HCT116 (cell line): ENCODE results near the gene KCND1. TPM values are rescaled to one million over a fixed set of nuclear protein-coding genes. Genes with fewer than 3 reads are reported as not detected.

ENCODE experiments used
- ATAC-seq: fragments of 200-7000 bp; cut with Tn5 transposase; 2 replicates; pipeline ENCODE4 v1.9.1; 2020; ENCODE audit warnings: mild to moderate bottlenecking, moderate library complexity
- BruUV-seq: library from RNA; stranded (reverse); fragments of 400-500 nt; replicated peaks from 2 replicates; lab custom pipeline; 2021; lab: Mats Ljungman, UMichigan
- CTCF ChIA-PET: fragments of 300-600 bp; sonication (Branson Sonifier 250); formaldehyde crosslinking; loops from one replicate; lab custom pipeline; 2021; ENCODE audit warnings: antibody characterized with exemption; lab: Charles Lee
- POLR2A ChIA-PET: fragments of 300-600, 350-600 bp; sonication (Branson Sonifier 250); formaldehyde crosslinking; loops from one replicate; lab custom pipeline; 2021; ENCODE audit warnings: antibody characterized with exemption; lab: Charles Lee
- RAD21 ChIA-PET, 2 experiments: fragments of 300-600 bp; sonication (Branson Sonifier 250); formaldehyde crosslinking; loops; one replicate each; lab custom pipeline; 2023; ENCODE audit warnings: low total read pairs in 2 of 2; ENCODE audit not compliant: uncharacterized antibody in 2 of 2, unreplicated experiment in 2 of 2, low non-redundant PET in 1 of 2; lab: Charles Lee
- DNase-seq: peaks from one replicate; pipeline ENCODE4 v3.0.0-alpha.2; 2010; ENCODE audit warnings: low read depth, low spot score
- H2AFZ ChIP-seq: fragments of 200-600 bp; shearing (Covaris generic), sonication (generic); 2 replicates; pipeline ENCODE4 v1.6.1; 2017; ENCODE audit warnings: low read depth, mixed run types, mixed read lengths, antibody characterized with exemption, low read length; ENCODE audit not compliant: poor library complexity, severe bottlenecking
- H3K27ac ChIP-seq: 2 replicates; pipeline ENCODE4 v1.5.1; 2012; ENCODE audit warnings: low read depth, low read length
- H3K27me3 ChIP-seq: fragments of 200-600 bp; sonication (generic); 2 replicates; pipeline ENCODE4 v1.6.1; 2016; ENCODE audit warnings: mixed run types, low read length, mixed read lengths; ENCODE audit not compliant: insufficient read depth
- H3K36me3 ChIP-seq, 2 experiments: fragments of 200-500 bp in 1 of 2; fragments of 200-600 bp in 1 of 2; sonication (Bioruptor generic) in 1 of 2; sonication (generic) in 1 of 2; 2 replicates each; pipeline versions ENCODE4 v1.5.1 to v1.6.1; 2014 to 2016; ENCODE audit warnings: low read length in 2 of 2, inconsistent platforms in 1 of 2, mixed read lengths in 1 of 2, mixed run types in 1 of 2; ENCODE audit not compliant: insufficient read depth in 2 of 2, control insufficient read depth in 1 of 2
- H3K4me1 ChIP-seq, 2 experiments: fragments of 200-600 bp in 1 of 2; sonication (generic) in 1 of 2; 2 replicates each; pipeline versions ENCODE4 v1.5.1 to v1.6.1; 2012 to 2017; ENCODE audit warnings: low read length in 2 of 2, inconsistent platforms in 1 of 2, mild to moderate bottlenecking in 1 of 2, mixed read lengths in 1 of 2, mixed run types in 1 of 2, moderate library complexity in 1 of 2; ENCODE audit not compliant: insufficient read depth in 2 of 2, control insufficient read depth in 1 of 2
- H3K4me2 ChIP-seq: fragments of 200-600 bp; sonication (generic); 2 replicates; pipeline ENCODE4 v1.6.1; 2017; ENCODE audit warnings: mixed run types, low read length, mixed read lengths
- H3K4me3 ChIP-seq, 2 experiments: fragments of 200-600 bp in 1 of 2; sonication (generic) in 1 of 2; replicated peaks in 1 of 2; 2 replicates each; pipeline ENCODE4 v1.5.1; 2011 to 2016; ENCODE audit warnings: low read length in 2 of 2, control low read depth in 1 of 2, low read depth in 1 of 2, mild to moderate bottlenecking in 1 of 2, mixed read lengths in 1 of 2, mixed run types in 1 of 2
- H3K79me2 ChIP-seq: fragments of 200-600 bp; sonication (generic); 2 replicates; pipeline ENCODE4 v1.6.1; 2017; ENCODE audit warnings: mild to moderate bottlenecking, mixed run types, low read length, moderate library complexity, mixed read lengths; ENCODE audit not compliant: insufficient read depth
- H3K9ac ChIP-seq: fragments of 200-600 bp; sonication (generic); 2 replicates; pipeline ENCODE4 v1.6.1; 2016; ENCODE audit warnings: low read length, mixed read lengths
- H3K9me2 ChIP-seq: fragments of 200-600 bp; sonication (generic), shearing (Covaris generic); 2 replicates; pipeline ENCODE4 v1.6.1; 2017; ENCODE audit warnings: mixed run types, mild to moderate bottlenecking, moderate library complexity; ENCODE audit not compliant: insufficient read depth
- H3K9me3 ChIP-seq, 2 experiments: fragments of 200-500 bp in 1 of 2; fragments of 200-600 bp in 1 of 2; sonication (Bioruptor generic) in 1 of 2; sonication (generic) in 1 of 2; 2 replicates each; pipeline ENCODE4 v1.6.1; 2014 to 2017; ENCODE audit warnings: low read length in 2 of 2, mixed read lengths in 2 of 2, inconsistent platforms in 1 of 2, low read depth in 1 of 2, mild to moderate bottlenecking in 1 of 2, mixed run types in 1 of 2, moderate library complexity in 1 of 2; ENCODE audit not compliant: control insufficient read depth in 1 of 2, insufficient read depth in 1 of 2
- H4K20me1 ChIP-seq: fragments of 200-600 bp; sonication (generic), shearing (Covaris generic); 2 replicates; pipeline ENCODE4 v1.6.1; 2017; ENCODE audit warnings: mixed run types, mild to moderate bottlenecking, moderate library complexity; ENCODE audit not compliant: insufficient read depth
- CBX3 ChIP-seq: IDR thresholded peaks from 2 replicates; pipeline ENCODE4 v1.6.1; 2012; ENCODE audit warnings: low read depth
- CEBPB ChIP-seq: IDR thresholded peaks from 2 replicates; pipeline ENCODE4 v1.6.1; 2012; ENCODE audit warnings: low read depth
- EGR1 ChIP-seq: IDR thresholded peaks from 2 replicates; pipeline ENCODE4 v1.6.1; 2012; ENCODE audit warnings: low read depth
- JUND ChIP-seq: IDR thresholded peaks from 2 replicates; pipeline ENCODE4 v1.6.1; 2012
- POLR2AphosphoS5 ChIP-seq: IDR thresholded peaks from 2 replicates; pipeline ENCODE4 v1.6.1; 2011; ENCODE audit warnings: mild to moderate bottlenecking, low read depth, low read length, moderate library complexity
- SIN3A ChIP-seq: IDR thresholded peaks from 2 replicates; pipeline ENCODE4 v1.6.1; 2012; ENCODE audit warnings: low read depth
- SP1 ChIP-seq: IDR thresholded peaks from 2 replicates; pipeline ENCODE4 v1.6.1; 2012; ENCODE audit warnings: low read depth
- TCF7L2 ChIP-seq: IDR thresholded peaks from 2 replicates; pipeline ENCODE4 v1.7.0; 2011; ENCODE audit warnings: borderline replicate concordance, inconsistent platforms; ENCODE audit not compliant: insufficient read depth, insufficient read length; ENCODE audit errors: extremely low read depth
- YY1 ChIP-seq: IDR thresholded peaks from 2 replicates; pipeline ENCODE4 v1.6.1; 2011; ENCODE audit warnings: low read length, low read depth, moderate library complexity, mild to moderate bottlenecking; ENCODE audit not compliant: insufficient replicate concordance; ENCODE audit errors: extremely low read depth
- ZNF274 ChIP-seq: fragments of 200-500 bp; sonication (Bioruptor generic); IDR thresholded peaks from 2 replicates; pipeline ENCODE4 v1.6.1; 2014; ENCODE audit warnings: mild to moderate bottlenecking, low read depth, low read length, inconsistent platforms
- intact Hi-C: fragments of 100-400 bp; cut with micrococcal nuclease; formaldehyde crosslinking; loops from 2 replicates; pipeline ENCODE4 v1.10.0; 2022
- total RNA-seq: library from RNA; stranded (reverse); gene quantifications from one replicate; pipeline ENCODE4 v1.2.1, GENCODE V29; 2021; ENCODE audit not compliant: unreplicated experiment
- TF ChIP-seq, protein P1 (sequence below): IDR thresholded peaks from 2 replicates; pipeline ENCODE4 v1.6.1; 2012
- TF ChIP-seq, protein P2 (sequence below): IDR thresholded peaks from 2 replicates; pipeline ENCODE4 v1.6.1; 2012; ENCODE audit warnings: low read depth
- TF ChIP-seq, protein P3 (sequence below), 3 experiments: fragments of 200-600 bp in 1 of 3; sonication (generic) in 1 of 3; IDR thresholded peaks in 2 of 3; conservative IDR thresholded peaks in 1 of 3; 2 replicates each; pipeline ENCODE4 v1.5.1; 2012 to 2017; ENCODE audit warnings: low read depth in 2 of 3, low read length in 2 of 3, antibody characterized with exemption in 1 of 3, borderline replicate concordance in 1 of 3, control low read depth in 1 of 3, mild to moderate bottlenecking in 1 of 3, mixed read lengths in 1 of 3, mixed run types in 1 of 3, moderate library complexity in 1 of 3; ENCODE audit not compliant: insufficient read depth in 1 of 3

Gene KCND1
- total RNA-seq, 1 experiment from 2014 or later, result 5.5 TPM

DNA sequence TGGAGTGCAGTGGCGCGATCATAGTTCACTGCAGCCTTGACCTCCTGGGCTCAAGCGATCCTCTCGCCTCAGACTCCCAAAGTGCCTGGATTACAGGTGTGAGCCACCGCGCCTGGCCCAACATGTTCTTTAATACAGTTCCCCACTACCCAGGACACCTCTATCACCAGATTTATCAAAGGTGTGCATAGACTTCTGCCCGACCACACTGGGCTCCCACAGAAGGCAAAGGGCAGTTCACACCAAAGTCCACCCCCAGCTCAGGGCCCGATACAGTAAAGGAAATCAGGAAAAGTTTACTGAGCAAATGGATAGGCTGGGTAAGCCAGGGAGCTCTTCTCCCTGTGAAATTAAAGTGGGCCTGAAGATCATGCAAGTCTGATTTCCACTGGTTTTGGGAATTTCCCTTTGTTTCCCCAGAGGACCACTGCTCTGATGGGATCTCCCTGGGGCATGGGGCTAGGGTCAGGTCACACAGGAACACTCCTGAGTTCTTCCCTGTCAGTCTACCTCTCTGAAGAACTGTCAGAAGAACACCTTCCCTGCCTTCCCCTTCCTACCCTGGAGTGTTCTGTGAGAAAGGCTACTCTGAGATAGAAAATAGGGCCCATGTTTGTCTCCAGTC lies 35.1 kb downstream of the KCND1 start:
- RAD21 ChIA-PET, result no interaction called here
- H3K9me2 ChIP-seq, result no peaks in the 10 kb centered on the region
- H3K9me3 ChIP-seq, result no peaks in the 10 kb centered on the region
- intact Hi-C loops, result no loop called here
- no peaks in the 10 kb centered on the region for H4K20me1 ChIP-seq
- no peaks in the 10 kb centered on the region for H3K4me1 ChIP-seq
- H3K79me2 ChIP-seq, result peaks cover 23% of the 10 kb centered on the region
- no peak overlapping the region for H2AFZ ChIP-seq
- no peak for DNase-seq
- H3K9ac ChIP-seq, result no peak overlapping the region
- no peak overlapping the region for H3K27ac ChIP-seq
- no peaks in the 10 kb centered on the region for H3K27me3 ChIP-seq
- no TSS peak for BruUV-seq
- no peak for TF ChIP-seq POLR2AphosphoS5
- TF ChIP-seq, all 23 proteins: peak for 0
- H3K36me3 ChIP-seq, result peaks cover 2 to 3% of the 10 kb centered on the region in 2 experiments; a peak in 3 of 4 replicates
- H3K4me2 ChIP-seq, result no peak overlapping the region
- ChIA-PET POLR2A (no interaction called here), CTCF (no interaction called here)
- no peak overlapping the region for H3K4me3 ChIP-seq
- no peak for ATAC-seq

DNA sequence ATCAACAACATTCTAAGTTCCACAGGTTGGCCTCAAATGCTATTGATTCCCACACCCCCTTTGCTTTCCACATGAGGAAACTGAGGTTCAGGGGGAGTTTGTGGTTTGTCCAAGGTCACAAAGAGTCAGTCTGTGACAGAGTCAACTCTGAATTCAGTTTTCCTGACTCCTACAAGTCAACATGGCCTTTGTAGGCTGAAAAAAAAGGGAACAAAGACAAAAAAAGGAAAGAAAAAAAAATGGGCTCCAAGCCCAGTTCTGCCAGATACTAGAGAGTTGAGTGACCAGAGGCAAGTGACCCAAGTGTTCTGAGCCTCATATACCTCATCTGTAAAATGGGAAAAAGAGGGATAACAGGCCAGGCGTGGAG lies 36.4 kb downstream of the KCND1 start:
- no peak overlapping the region for H3K27ac ChIP-seq
- CTCF ChIA-PET, result no interaction called here
- no TSS peak for BruUV-seq
- peaks cover 2 to 3% of the 10 kb centered on the region in 2 experiments; a peak in 3 of 4 replicates for H3K36me3 ChIP-seq
- peaks cover 17% of the 10 kb centered on the region; the same call in 1 of the 2 replicates for H3K79me2 ChIP-seq
- H3K4me1 ChIP-seq, result no peaks in the 10 kb centered on the region
- H2AFZ ChIP-seq, result no peak overlapping the region
- no peak for DNase-seq
- no peaks in the 10 kb centered on the region for H4K20me1 ChIP-seq
- no peak for ATAC-seq
- no peaks in the 10 kb centered on the region for H3K9me3 ChIP-seq
- intact Hi-C loops, result no loop called here
- POLR2A ChIA-PET, result no interaction called here
- RAD21 ChIA-PET, result no interaction called here
- no peak overlapping the region for H3K9ac ChIP-seq
- no peak overlapping the region for H3K4me2 ChIP-seq
- no peaks in the 10 kb centered on the region for H3K27me3 ChIP-seq
- H3K4me3 ChIP-seq, result no peak overlapping the region
- no peaks in the 10 kb centered on the region for H3K9me2 ChIP-seq
- TF ChIP-seq, protein P1, sequence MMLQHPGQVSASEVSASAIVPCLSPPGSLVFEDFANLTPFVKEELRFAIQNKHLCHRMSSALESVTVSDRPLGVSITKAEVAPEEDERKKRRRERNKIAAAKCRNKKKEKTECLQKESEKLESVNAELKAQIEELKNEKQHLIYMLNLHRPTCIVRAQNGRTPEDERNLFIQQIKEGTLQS, result no peak
- TF ChIP-seq, protein P2, sequence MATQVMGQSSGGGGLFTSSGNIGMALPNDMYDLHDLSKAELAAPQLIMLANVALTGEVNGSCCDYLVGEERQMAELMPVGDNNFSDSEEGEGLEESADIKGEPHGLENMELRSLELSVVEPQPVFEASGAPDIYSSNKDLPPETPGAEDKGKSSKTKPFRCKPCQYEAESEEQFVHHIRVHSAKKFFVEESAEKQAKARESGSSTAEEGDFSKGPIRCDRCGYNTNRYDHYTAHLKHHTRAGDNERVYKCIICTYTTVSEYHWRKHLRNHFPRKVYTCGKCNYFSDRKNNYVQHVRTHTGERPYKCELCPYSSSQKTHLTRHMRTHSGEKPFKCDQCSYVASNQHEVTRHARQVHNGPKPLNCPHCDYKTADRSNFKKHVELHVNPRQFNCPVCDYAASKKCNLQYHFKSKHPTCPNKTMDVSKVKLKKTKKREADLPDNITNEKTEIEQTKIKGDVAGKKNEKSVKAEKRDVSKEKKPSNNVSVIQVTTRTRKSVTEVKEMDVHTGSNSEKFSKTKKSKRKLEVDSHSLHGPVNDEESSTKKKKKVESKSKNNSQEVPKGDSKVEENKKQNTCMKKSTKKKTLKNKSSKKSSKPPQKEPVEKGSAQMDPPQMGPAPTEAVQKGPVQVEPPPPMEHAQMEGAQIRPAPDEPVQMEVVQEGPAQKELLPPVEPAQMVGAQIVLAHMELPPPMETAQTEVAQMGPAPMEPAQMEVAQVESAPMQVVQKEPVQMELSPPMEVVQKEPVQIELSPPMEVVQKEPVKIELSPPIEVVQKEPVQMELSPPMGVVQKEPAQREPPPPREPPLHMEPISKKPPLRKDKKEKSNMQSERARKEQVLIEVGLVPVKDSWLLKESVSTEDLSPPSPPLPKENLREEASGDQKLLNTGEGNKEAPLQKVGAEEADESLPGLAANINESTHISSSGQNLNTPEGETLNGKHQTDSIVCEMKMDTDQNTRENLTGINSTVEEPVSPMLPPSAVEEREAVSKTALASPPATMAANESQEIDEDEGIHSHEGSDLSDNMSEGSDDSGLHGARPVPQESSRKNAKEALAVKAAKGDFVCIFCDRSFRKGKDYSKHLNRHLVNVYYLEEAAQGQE, result no peak
- TF ChIP-seq CEBPB (no peak), SP1 (no peak), JUND (no peak), CBX3 (no peak), SIN3A (no peak), POLR2AphosphoS5 (no peak), TCF7L2 (no peak), YY1 (no peak), EGR1 (no peak), ZNF274 (no peak)
- TF ChIP-seq, protein P3, sequence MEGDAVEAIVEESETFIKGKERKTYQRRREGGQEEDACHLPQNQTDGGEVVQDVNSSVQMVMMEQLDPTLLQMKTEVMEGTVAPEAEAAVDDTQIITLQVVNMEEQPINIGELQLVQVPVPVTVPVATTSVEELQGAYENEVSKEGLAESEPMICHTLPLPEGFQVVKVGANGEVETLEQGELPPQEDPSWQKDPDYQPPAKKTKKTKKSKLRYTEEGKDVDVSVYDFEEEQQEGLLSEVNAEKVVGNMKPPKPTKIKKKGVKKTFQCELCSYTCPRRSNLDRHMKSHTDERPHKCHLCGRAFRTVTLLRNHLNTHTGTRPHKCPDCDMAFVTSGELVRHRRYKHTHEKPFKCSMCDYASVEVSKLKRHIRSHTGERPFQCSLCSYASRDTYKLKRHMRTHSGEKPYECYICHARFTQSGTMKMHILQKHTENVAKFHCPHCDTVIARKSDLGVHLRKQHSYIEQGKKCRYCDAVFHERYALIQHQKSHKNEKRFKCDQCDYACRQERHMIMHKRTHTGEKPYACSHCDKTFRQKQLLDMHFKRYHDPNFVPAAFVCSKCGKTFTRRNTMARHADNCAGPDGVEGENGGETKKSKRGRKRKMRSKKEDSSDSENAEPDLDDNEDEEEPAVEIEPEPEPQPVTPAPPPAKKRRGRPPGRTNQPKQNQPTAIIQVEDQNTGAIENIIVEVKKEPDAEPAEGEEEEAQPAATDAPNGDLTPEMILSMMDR (IDR thresholded peaks at IDR 0.05 in 2 of 3, conservative IDR thresholded peaks at IDR 0.05 in 1 of 3; ENCODE audit: borderline replicate concordance in 1 of 3, insufficient read depth in 1 of 3, low read depth in 2 of 3, low read length in 2 of 3), result no peak
